ENCODE results near the gene CHI3L2. TPM values are rescaled to one million over a fixed set of nuclear protein-coding genes. Genes with fewer than 3 reads are reported as not detected.
A peak's percentile ranks its signal among the peaks of the same experiment; 100 is the strongest.

Gene CHI3L2
- total and polyA plus RNA-seq, 10 of the 15 experiments (the other 5 are each of a cell fraction or from before 2014, with no cell fraction given): 37.1 to 508 (median 98.3) TPM

- TF ChIP-seq MEF2A (IDR thresholded peaks at IDR 0.05; ENCODE audit: insufficient read depth, low read depth, low read length) (no peak), CREM (IDR thresholded peaks at IDR 0.05; ENCODE audit: low read depth) (no peak), ZNF622 (IDR thresholded peaks at IDR 0.05) (no peak), SIX5 (IDR thresholded peaks at IDR 0.05; ENCODE audit: low read depth, low read length, severe bottlenecking) (no peak), ASH2L (IDR thresholded peaks at IDR 0.05; ENCODE audit: borderline replicate concordance, low read depth) (no peak), HDAC2 (IDR thresholded peaks at IDR 0.05) (no peak), ATF7 (IDR thresholded peaks at IDR 0.05; ENCODE audit: low read depth) (no peak), RBBP5 (conservative IDR thresholded peaks at IDR 0.05) (no peak), NRF1 (conservative IDR thresholded peaks at IDR 0.05; ENCODE audit: low read depth, low read length) (no peak), ZSCAN29 (IDR thresholded peaks at IDR 0.05) (no peak)
- TF ChIP-seq, protein P1, sequence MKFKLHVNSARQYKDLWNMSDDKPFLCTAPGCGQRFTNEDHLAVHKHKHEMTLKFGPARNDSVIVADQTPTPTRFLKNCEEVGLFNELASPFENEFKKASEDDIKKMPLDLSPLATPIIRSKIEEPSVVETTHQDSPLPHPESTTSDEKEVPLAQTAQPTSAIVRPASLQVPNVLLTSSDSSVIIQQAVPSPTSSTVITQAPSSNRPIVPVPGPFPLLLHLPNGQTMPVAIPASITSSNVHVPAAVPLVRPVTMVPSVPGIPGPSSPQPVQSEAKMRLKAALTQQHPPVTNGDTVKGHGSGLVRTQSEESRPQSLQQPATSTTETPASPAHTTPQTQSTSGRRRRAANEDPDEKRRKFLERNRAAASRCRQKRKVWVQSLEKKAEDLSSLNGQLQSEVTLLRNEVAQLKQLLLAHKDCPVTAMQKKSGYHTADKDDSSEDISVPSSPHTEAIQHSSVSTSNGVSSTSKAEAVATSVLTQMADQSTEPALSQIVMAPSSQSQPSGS (IDR thresholded peaks at IDR 0.05; ENCODE audit: low read length): no peak
- TF ChIP-seq, protein P2, sequence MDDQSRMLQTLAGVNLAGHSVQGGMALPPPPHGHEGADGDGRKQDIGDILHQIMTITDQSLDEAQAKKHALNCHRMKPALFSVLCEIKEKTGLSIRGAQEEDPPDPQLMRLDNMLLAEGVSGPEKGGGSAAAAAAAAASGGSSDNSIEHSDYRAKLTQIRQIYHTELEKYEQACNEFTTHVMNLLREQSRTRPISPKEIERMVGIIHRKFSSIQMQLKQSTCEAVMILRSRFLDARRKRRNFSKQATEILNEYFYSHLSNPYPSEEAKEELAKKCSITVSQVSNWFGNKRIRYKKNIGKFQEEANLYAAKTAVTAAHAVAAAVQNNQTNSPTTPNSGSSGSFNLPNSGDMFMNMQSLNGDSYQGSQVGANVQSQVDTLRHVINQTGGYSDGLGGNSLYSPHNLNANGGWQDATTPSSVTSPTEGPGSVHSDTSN (IDR thresholded peaks at IDR 0.05; ENCODE audit: insufficient replicate concordance, low read depth, low read length): no peak
- TF ChIP-seq, protein P3, sequence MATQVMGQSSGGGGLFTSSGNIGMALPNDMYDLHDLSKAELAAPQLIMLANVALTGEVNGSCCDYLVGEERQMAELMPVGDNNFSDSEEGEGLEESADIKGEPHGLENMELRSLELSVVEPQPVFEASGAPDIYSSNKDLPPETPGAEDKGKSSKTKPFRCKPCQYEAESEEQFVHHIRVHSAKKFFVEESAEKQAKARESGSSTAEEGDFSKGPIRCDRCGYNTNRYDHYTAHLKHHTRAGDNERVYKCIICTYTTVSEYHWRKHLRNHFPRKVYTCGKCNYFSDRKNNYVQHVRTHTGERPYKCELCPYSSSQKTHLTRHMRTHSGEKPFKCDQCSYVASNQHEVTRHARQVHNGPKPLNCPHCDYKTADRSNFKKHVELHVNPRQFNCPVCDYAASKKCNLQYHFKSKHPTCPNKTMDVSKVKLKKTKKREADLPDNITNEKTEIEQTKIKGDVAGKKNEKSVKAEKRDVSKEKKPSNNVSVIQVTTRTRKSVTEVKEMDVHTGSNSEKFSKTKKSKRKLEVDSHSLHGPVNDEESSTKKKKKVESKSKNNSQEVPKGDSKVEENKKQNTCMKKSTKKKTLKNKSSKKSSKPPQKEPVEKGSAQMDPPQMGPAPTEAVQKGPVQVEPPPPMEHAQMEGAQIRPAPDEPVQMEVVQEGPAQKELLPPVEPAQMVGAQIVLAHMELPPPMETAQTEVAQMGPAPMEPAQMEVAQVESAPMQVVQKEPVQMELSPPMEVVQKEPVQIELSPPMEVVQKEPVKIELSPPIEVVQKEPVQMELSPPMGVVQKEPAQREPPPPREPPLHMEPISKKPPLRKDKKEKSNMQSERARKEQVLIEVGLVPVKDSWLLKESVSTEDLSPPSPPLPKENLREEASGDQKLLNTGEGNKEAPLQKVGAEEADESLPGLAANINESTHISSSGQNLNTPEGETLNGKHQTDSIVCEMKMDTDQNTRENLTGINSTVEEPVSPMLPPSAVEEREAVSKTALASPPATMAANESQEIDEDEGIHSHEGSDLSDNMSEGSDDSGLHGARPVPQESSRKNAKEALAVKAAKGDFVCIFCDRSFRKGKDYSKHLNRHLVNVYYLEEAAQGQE (IDR thresholded peaks at IDR 0.05; ENCODE audit: low read depth, low read length): no peak
- TF ChIP-seq, protein P4, sequence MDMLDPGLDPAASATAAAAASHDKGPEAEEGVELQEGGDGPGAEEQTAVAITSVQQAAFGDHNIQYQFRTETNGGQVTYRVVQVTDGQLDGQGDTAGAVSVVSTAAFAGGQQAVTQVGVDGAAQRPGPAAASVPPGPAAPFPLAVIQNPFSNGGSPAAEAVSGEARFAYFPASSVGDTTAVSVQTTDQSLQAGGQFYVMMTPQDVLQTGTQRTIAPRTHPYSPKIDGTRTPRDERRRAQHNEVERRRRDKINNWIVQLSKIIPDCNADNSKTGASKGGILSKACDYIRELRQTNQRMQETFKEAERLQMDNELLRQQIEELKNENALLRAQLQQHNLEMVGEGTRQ (IDR thresholded peaks at IDR 0.05; ENCODE audit: borderline replicate concordance, low read depth, low read length): no peak
- TF ChIP-seq, protein P5, sequence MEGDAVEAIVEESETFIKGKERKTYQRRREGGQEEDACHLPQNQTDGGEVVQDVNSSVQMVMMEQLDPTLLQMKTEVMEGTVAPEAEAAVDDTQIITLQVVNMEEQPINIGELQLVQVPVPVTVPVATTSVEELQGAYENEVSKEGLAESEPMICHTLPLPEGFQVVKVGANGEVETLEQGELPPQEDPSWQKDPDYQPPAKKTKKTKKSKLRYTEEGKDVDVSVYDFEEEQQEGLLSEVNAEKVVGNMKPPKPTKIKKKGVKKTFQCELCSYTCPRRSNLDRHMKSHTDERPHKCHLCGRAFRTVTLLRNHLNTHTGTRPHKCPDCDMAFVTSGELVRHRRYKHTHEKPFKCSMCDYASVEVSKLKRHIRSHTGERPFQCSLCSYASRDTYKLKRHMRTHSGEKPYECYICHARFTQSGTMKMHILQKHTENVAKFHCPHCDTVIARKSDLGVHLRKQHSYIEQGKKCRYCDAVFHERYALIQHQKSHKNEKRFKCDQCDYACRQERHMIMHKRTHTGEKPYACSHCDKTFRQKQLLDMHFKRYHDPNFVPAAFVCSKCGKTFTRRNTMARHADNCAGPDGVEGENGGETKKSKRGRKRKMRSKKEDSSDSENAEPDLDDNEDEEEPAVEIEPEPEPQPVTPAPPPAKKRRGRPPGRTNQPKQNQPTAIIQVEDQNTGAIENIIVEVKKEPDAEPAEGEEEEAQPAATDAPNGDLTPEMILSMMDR (IDR thresholded peaks at IDR 0.05 in 2 of 3, conservative IDR thresholded peaks at IDR 0.05 in 1 of 3; ENCODE audit: control insufficient read depth in 2 of 3, extremely low read depth in 1 of 3, insufficient read depth in 1 of 3, low read depth in 3 of 3, low read length in 3 of 3): no peak
- in situ Hi-C loops (cut with MboI): loop anchor here (5.0 to 10.0 kb wide), 2 partner anchors 164 to 536 kb away; no protein-coding TSS in a partner anchor
- SMC1A ChIA-PET (ENCODE audit: uncharacterized antibody, unreplicated experiment): interaction anchor here (0.6 to 2.8 kb wide), 6 partner anchors 9 to 541 kb away, joined by 3 to 13 read pairs (median 4); no protein-coding TSS in a partner anchor
Measured at GRCh38 chr1:111228748-111229126, 1.2 kb downstream of the CHI3L2 start.

More at GRCh38 chr1:111228748-111229126, 1.2 kb downstream of the CHI3L2 start:
- DNase-seq (ENCODE audit: low read depth, low spot score) (no peak), ATAC-seq (no peak), FAIRE-seq (no peak)
- BruUV-seq (replicated peaks): no TSS peak
- H3K9me3 ChIP-seq (replicated peaks; ENCODE audit: control insufficient read depth, insufficient read depth, low read length): no peaks in the 10 kb centered on the region
- ChIA-PET CTCF (interaction anchor here (0.8 to 7.4 kb wide), 5 partner anchors 30 to 251 kb away, joined by 3 to 117 read pairs (median 3); no protein-coding TSS in a partner anchor), POLR2A (interaction anchor here (0.5 to 0.9 kb wide), 4 partner anchors 16 to 224 kb away, joined by 3 to 5 read pairs (median 4); partner anchors contain the start of gene DENND2D), RAD21 (ENCODE audit: unreplicated experiment) (interaction anchor here (0.7 to 2.2 kb wide), 5 partner anchors 9 to 119 kb away, joined by 3 to 9 read pairs (median 3); no protein-coding TSS in a partner anchor)
- no peak overlapping the region for H2AFZ ChIP-seq (ENCODE audit: control insufficient read depth, low read depth, low read length)
- intact Hi-C loops (cut with micrococcal nuclease; ENCODE audit: unreplicated experiment): loop anchor here (10.0 kb wide), 2 partner anchors 246 to 594 kb away; partner anchors contain the start of gene C1orf162
- no peaks in the 10 kb centered on the region for H4K20me1 ChIP-seq (ENCODE audit: control insufficient read depth, insufficient read depth)
- peak overlapping the region; percentile 58 for H3K27ac ChIP-seq (ENCODE audit: control insufficient read depth, insufficient read depth)
- no peak overlapping the region for H3K9ac ChIP-seq (ENCODE audit: control insufficient read depth, insufficient read depth, low read length)
- WGBS (ENCODE audit: insufficient coverage, insufficient replicate concordance, low lambda C conversion rate, missing lambda C conversion rate): 93% methylated on average over 2 of the region's 2 CpGs
- H3K79me2 ChIP-seq (ENCODE audit: control insufficient read depth, insufficient read depth, low read length): peaks cover 12% of the 10 kb centered on the region
- H3K36me3 ChIP-seq (ENCODE audit: control insufficient read depth in 2 of 2, insufficient read depth in 2 of 2, low read length in 1 of 2): no peaks in the 10 kb centered on the region
- no peaks in the 10 kb centered on the region for H3K27me3 ChIP-seq (replicated peaks in 1 of 2; ENCODE audit: control insufficient read depth in 2 of 2, insufficient read depth in 2 of 2, low read length in 1 of 2)
- H3K4me2 ChIP-seq (ENCODE audit: control insufficient read depth, insufficient read depth): no peak overlapping the region
- H3K4me1 ChIP-seq (ENCODE audit: control insufficient read depth, insufficient read depth, low read length): peaks cover 48% of the 10 kb centered on the region
- H3K4me3 ChIP-seq: 0 out of 2 replicates have a peak overlapping the region, but pooled peaks have one; percentile 42

All from GM12878 (cell line).